WTC11 (cell line): Measurements from ENCODE around the gene ASCC1. TPM values are rescaled to one million over a fixed set of nuclear protein-coding genes. Genes with fewer than 3 reads are reported as not detected.

Source experiments
- ATAC-seq: fragments of 200-7000 bp; cut with Tn5 transposase; 2 replicates; pipeline ENCODE4 v1.10.0; 2021; ENCODE audit warnings: mild to moderate bottlenecking, moderate library complexity
- CTCF ChIA-PET: fragments of 300-600 bp; sonication (Branson Sonifier 250); formaldehyde crosslinking; loops from one replicate; lab custom pipeline; 2021; ENCODE audit warnings: antibody characterized with exemption; lab: Charles Lee
- POLR2A ChIA-PET: fragments of 350-600 bp; sonication (Branson Sonifier 250); formaldehyde crosslinking; loops from one replicate; lab custom pipeline; 2021; ENCODE audit warnings: antibody characterized with exemption; lab: Charles Lee
- DNase-seq: peaks from one replicate; pipeline ENCODE4 v3.0.0; 2021; ENCODE audit warnings: low spot score
- H3K27ac Mint-ChIP-seq: 2 replicates; pipeline ENCODE4 v1.8.0; 2021; ENCODE audit warnings: mixed read lengths
- H3K27me3 Mint-ChIP-seq: 2 replicates; pipeline ENCODE4 v1.8.0; 2021; ENCODE audit warnings: low read depth, mild to moderate bottlenecking, moderate library complexity, mixed read lengths
- H3K36me3 Mint-ChIP-seq: 2 replicates; pipeline ENCODE4 v1.8.0; 2021; ENCODE audit warnings: mixed read lengths
- H3K4me1 Mint-ChIP-seq: 2 replicates; pipeline ENCODE4 v1.8.0; 2022; ENCODE audit warnings: mixed read lengths
- H3K4me3 Mint-ChIP-seq: 2 replicates; pipeline ENCODE4 v1.8.0; 2021; ENCODE audit warnings: mild to moderate bottlenecking, moderate library complexity, mixed read lengths
- H3K9me3 Mint-ChIP-seq: 2 replicates; pipeline ENCODE4 v1.8.0; 2021; ENCODE audit warnings: mixed read lengths
- ATF1 ChIP-seq: sonication (generic); formaldehyde crosslinking; IDR thresholded peaks from 2 replicates; pipeline ENCODE4 v1.8.1; 2023; ENCODE audit warnings: mild to moderate bottlenecking, moderate library complexity, missing genetic modification reagents
- ELF4 ChIP-seq: sonication (generic); formaldehyde crosslinking; IDR thresholded peaks from 2 replicates; pipeline ENCODE4 v1.8.1; 2022; ENCODE audit warnings: low read depth, mild to moderate bottlenecking, moderate library complexity, missing genetic modification reagents
- EMX1 ChIP-seq: fragments of 250-450 bp; sonication (Bioruptor Pico); IDR thresholded peaks from 2 replicates; pipeline ENCODE4 v1.8.0; 2021; ENCODE audit warnings: mild to moderate bottlenecking
- ETV6 ChIP-seq: sonication (generic); formaldehyde crosslinking; IDR thresholded peaks from 2 replicates; pipeline ENCODE4 v1.8.1; 2022; ENCODE audit warnings: mild to moderate bottlenecking, missing genetic modification reagents
- GABPB1 ChIP-seq: sonication (generic); formaldehyde crosslinking; IDR thresholded peaks from 2 replicates; pipeline ENCODE4 v1.8.1; 2023; ENCODE audit warnings: mild to moderate bottlenecking, missing genetic modification reagents
- GRHL2 ChIP-seq: fragments of 250-450 bp; sonication (Bioruptor Pico); IDR thresholded peaks from 2 replicates; pipeline ENCODE4 v1.8.0; 2022; ENCODE audit warnings: mild to moderate bottlenecking, moderate library complexity; ENCODE audit not compliant: insufficient replicate concordance, severe bottlenecking
- MAX ChIP-seq: sonication (generic); formaldehyde crosslinking; IDR thresholded peaks from 2 replicates; pipeline ENCODE4 v1.8.0; 2022; ENCODE audit warnings: mild to moderate bottlenecking, missing genetic modification reagents
- NFATC4 ChIP-seq: fragments of 250-450 bp; sonication (Bioruptor Pico); IDR thresholded peaks from 2 replicates; pipeline ENCODE4 v1.9.0; 2021; ENCODE audit warnings: mild to moderate bottlenecking
- PRDM15 ChIP-seq: sonication (generic); formaldehyde crosslinking; IDR thresholded peaks from 2 replicates; pipeline ENCODE4 v1.8.0; 2022; ENCODE audit warnings: missing genetic modification reagents
- RELA ChIP-seq: sonication (generic); formaldehyde crosslinking; IDR thresholded peaks from 2 replicates; pipeline ENCODE4 v1.8.1; 2022; ENCODE audit warnings: missing genetic modification reagents, mild to moderate bottlenecking, borderline replicate concordance
- RORB ChIP-seq: fragments of 250-450 bp; sonication (Bioruptor Pico); IDR thresholded peaks from 2 replicates; pipeline ENCODE4 v1.9.0; 2021; ENCODE audit warnings: mild to moderate bottlenecking
- SP1 ChIP-seq: sonication (generic); formaldehyde crosslinking; conservative IDR thresholded peaks from 2 replicates; pipeline ENCODE4 v1.8.1; 2022; ENCODE audit warnings: missing genetic modification reagents
- TCF7 ChIP-seq: sonication (generic); formaldehyde crosslinking; IDR thresholded peaks from 2 replicates; pipeline ENCODE4 v1.8.0; 2022; ENCODE audit warnings: mild to moderate bottlenecking, low read depth, missing genetic modification reagents, moderate library complexity
- ZBTB43 ChIP-seq: sonication (generic); formaldehyde crosslinking; IDR thresholded peaks from 2 replicates; pipeline ENCODE4 v1.8.1; 2023; ENCODE audit warnings: mild to moderate bottlenecking, missing genetic modification reagents
- ZNF138 ChIP-seq: sonication (generic); formaldehyde crosslinking; conservative IDR thresholded peaks from 2 replicates; pipeline ENCODE4 v1.8.1; 2022; ENCODE audit warnings: mild to moderate bottlenecking, moderate library complexity, missing genetic modification reagents
- ZNF263 ChIP-seq: sonication (generic); formaldehyde crosslinking; IDR thresholded peaks from 2 replicates; pipeline ENCODE4 v1.8.1; 2022; ENCODE audit warnings: low read depth, mild to moderate bottlenecking, moderate library complexity, missing genetic modification reagents
- ZNF317 ChIP-seq: sonication (generic); formaldehyde crosslinking; IDR thresholded peaks from 2 replicates; pipeline ENCODE4 v1.8.1; 2023; ENCODE audit warnings: low read depth, mild to moderate bottlenecking, moderate library complexity, missing genetic modification reagents, borderline replicate concordance
- ZNF416 ChIP-seq: fragments of 250-450 bp; sonication (Bioruptor Pico); IDR thresholded peaks from 2 replicates; pipeline ENCODE4 v1.9.0; 2021; ENCODE audit warnings: mild to moderate bottlenecking, inconsistent platforms
- total RNA-seq: library from RNA; stranded (reverse); gene quantifications from 3 replicates; pipeline ENCODE4 v1.2.3, GENCODE V29; 2021
- TF ChIP-seq, protein P1 (sequence below): sonication (generic); formaldehyde crosslinking; conservative IDR thresholded peaks from 2 replicates; pipeline ENCODE4 v1.8.1; 2022; ENCODE audit warnings: mild to moderate bottlenecking, missing genetic modification reagents
- TF ChIP-seq, protein P2 (sequence below): sonication (generic); formaldehyde crosslinking; IDR thresholded peaks from 2 replicates; pipeline ENCODE4 v1.8.1; 2023; ENCODE audit warnings: mild to moderate bottlenecking, missing genetic modification reagents
- TF ChIP-seq, protein P3 (sequence below): sonication (generic); formaldehyde crosslinking; IDR thresholded peaks from 2 replicates; pipeline ENCODE4 v1.8.0; 2022; ENCODE audit warnings: mild to moderate bottlenecking, missing genetic modification reagents

ASCC1 gene
- total RNA-seq, 1 experiment from 2014 or later: 30.4 TPM

DNA sequence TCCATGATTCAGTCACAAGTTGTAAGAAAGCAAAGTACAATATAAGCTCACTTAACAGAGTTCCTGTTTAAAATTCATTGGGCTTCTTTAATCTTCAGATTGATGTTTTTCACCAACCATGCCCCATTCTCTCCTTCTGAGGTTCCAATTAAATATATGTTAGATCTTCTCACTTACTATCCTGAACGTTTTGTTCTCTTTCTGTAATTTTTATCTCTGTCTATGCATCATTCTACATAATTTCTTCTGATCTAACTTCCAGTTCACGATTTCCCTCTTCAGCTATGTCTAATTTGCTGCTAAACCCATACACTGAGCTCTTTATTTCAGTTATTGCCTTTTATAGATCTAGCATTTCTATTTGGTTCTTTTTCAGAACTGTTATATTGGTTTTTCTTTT lies 99.7 kb downstream of the ASCC1 start:
- no peak for TF ChIP-seq ZNF416 (CRISPR knock-in tag)
- no peak for TF ChIP-seq ETV6 (CRISPR knock-in tag)
- no peak for TF ChIP-seq NFATC4 (CRISPR knock-in tag)
- TF ChIP-seq MAX (CRISPR knock-in tag): no peak
- CTCF ChIA-PET: interaction anchor here (1.1 kb wide), 1 partner anchor 10 kb away, joined by 3 read pairs; no protein-coding TSS in a partner anchor
- Mint-ChIP-seq H3K9me3 (peaks cover 24% of the 10 kb centered on the region), H3K27me3 (no peaks in the 10 kb centered on the region), H3K4me1 (no peaks in the 10 kb centered on the region), H3K27ac (no peak overlapping the region), H3K36me3 (peaks cover 25% of the 10 kb centered on the region), H3K4me3 (no peak overlapping the region)
- ATAC-seq (no peak), DNase-seq (no peak)
- POLR2A ChIA-PET: no interaction called here

- peaks cover 25% of the 10 kb centered on the region for H3K36me3 Mint-ChIP-seq
- ATAC-seq: no peak
- no peak overlapping the region for H3K4me3 Mint-ChIP-seq
- no peaks in the 10 kb centered on the region for H3K4me1 Mint-ChIP-seq
- DNase-seq: no peak
- H3K27ac Mint-ChIP-seq: no peak overlapping the region
- CTCF ChIA-PET: no interaction called here
- TF ChIP-seq ZNF138 (CRISPR knock-in tag): no peak
- no peak for TF ChIP-seq ELF4 (CRISPR knock-in tag)
- TF ChIP-seq ZNF317 (CRISPR knock-in tag): no peak
- no peak for TF ChIP-seq PRDM15 (CRISPR knock-in tag)
- no peak for TF ChIP-seq EMX1 (CRISPR knock-in tag)
- no peak for TF ChIP-seq GABPB1
- TF ChIP-seq, protein P1, sequence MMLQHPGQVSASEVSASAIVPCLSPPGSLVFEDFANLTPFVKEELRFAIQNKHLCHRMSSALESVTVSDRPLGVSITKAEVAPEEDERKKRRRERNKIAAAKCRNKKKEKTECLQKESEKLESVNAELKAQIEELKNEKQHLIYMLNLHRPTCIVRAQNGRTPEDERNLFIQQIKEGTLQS: no peak
- no peak for TF ChIP-seq ZNF263 (CRISPR knock-in tag)
- TF ChIP-seq RORB (CRISPR knock-in tag): no peak
- TF ChIP-seq GRHL2 (CRISPR knock-in tag): no peak
- TF ChIP-seq, all 79 proteins: peak for 0
- Mint-ChIP-seq H3K9me3 (peaks cover 24% of the 10 kb centered on the region), H3K27me3 (no peaks in the 10 kb centered on the region)
- POLR2A ChIA-PET: no interaction called here
These were observed 101.2 kb downstream of the ASCC1 start for GRCh38 chr10:72114706-72115450.

DNA sequence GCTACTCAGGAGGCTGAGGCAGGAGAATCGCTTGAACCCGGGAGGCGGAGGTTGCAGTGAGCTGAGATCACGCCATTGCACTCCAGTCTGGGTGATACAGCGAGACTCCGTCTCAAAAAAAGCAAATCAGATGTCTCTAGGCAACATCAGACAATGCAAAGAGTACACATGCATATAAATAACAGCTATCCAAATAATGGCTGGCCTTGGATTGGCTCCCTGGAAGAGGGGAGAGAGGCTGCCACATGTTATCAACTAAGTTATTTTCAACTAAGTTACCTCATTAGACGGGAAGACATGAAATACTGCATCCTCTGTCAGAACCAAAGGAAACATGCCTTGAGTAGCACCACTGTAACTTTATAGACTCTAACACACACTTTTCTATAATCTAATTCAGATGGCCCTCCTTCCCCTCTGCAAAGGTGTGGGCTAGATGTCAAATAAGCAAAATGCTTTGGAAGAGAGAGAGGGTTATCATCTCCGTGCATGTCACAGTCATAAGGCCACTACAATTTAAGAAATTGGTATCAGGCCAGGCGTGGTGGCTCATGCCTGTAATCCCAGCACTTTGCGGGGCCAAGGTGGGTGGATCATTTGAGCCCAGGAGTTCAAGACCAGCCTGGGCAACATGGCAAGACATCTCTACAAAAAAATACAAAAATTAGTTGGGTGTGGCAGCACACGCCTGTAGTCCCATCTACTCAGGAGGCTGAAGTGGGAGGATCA lies 105.2 kb downstream of the ASCC1 start:
- DNase-seq (no peak), ATAC-seq (no peak)
- Mint-ChIP-seq H3K4me1 (no peaks in the 10 kb centered on the region), H3K4me3 (no peak overlapping the region), H3K9me3 (peaks cover 9% of the 10 kb centered on the region), H3K36me3 (peaks cover 9% of the 10 kb centered on the region), H3K27me3 (no peaks in the 10 kb centered on the region), H3K27ac (no peak overlapping the region)
- POLR2A ChIA-PET: no interaction called here
- CTCF ChIA-PET: interaction anchor here (1.2 kb wide), 1 partner anchor 62 kb away, joined by 4 read pairs; no protein-coding TSS in a partner anchor
- TF ChIP-seq, protein P2, sequence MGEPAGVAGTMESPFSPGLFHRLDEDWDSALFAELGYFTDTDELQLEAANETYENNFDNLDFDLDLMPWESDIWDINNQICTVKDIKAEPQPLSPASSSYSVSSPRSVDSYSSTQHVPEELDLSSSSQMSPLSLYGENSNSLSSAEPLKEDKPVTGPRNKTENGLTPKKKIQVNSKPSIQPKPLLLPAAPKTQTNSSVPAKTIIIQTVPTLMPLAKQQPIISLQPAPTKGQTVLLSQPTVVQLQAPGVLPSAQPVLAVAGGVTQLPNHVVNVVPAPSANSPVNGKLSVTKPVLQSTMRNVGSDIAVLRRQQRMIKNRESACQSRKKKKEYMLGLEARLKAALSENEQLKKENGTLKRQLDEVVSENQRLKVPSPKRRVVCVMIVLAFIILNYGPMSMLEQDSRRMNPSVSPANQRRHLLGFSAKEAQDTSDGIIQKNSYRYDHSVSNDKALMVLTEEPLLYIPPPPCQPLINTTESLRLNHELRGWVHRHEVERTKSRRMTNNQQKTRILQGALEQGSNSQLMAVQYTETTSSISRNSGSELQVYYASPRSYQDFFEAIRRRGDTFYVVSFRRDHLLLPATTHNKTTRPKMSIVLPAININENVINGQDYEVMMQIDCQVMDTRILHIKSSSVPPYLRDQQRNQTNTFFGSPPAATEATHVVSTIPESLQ (CRISPR knock-in tag): no peak
- TF ChIP-seq EMX1 (CRISPR knock-in tag) (no peak), ATF1 (CRISPR knock-in tag) (no peak), ELF4 (CRISPR knock-in tag) (no peak), RELA (no peak), ZBTB43 (no peak), TCF7 (CRISPR knock-in tag) (no peak), GRHL2 (CRISPR knock-in tag) (no peak), SP1 (CRISPR knock-in tag) (no peak)
- TF ChIP-seq, protein P3, sequence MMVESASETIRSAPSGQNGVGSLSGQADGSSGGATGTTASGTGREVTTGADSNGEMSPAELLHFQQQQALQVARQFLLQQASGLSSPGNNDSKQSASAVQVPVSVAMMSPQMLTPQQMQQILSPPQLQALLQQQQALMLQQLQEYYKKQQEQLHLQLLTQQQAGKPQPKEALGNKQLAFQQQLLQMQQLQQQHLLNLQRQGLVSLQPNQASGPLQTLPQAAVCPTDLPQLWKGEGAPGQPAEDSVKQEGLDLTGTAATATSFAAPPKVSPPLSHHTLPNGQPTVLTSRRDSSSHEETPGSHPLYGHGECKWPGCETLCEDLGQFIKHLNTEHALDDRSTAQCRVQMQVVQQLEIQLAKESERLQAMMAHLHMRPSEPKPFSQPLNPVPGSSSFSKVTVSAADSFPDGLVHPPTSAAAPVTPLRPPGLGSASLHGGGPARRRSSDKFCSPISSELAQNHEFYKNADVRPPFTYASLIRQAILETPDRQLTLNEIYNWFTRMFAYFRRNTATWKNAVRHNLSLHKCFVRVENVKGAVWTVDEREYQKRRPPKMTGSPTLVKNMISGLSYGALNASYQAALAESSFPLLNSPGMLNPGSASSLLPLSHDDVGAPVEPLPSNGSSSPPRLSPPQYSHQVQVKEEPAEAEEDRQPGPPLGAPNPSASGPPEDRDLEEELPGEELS: no peak
